SIG-M5 (cell line): ENCODE data around the gene MEAF6.
"Not testable (repeated sequence)": the region's sequence is repeated elsewhere in the genome, so short reads cannot be mapped to it uniquely, and the experiment has no call there.

ENCODE experiments used
- DNase-seq: peaks from one replicate; lab custom pipeline; 2025; lab: John Stamatoyannopoulos, UW

Gene MEAF6

DNA sequence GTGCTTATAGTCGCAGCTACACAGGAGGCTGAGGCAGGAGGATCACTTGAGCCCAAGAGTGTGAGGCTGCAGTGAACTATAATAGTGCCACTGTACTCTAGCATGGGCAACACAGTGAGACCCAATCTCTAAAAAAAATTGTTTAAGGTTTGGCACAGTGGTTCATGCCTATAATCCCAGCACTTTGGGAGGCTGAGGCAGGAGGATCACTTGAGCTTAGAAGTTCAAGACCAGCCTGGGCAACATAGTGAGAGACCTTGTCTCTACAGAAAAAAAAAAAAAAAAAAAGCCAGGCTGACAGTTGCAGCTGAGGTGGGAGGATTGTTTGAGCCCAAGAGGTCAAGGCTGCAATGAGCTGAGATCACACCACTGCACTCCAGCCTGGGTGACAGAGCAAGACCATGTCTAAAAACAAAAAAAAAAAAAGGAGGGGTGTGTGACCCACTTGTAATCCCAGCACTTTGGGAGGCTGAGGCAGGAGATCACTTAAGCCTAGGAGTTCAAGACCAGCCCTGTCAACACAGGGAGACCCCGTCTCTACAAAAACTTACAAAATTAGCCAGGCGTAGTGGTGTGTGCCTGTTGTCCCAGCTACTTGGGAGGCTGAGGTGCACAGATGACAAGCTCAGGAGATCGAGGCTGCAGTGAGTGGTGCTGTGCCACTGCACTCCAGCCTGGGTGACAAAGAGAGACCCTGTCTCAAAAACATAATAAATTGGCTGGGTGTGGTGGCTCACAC lies 18.0 kb upstream of the MEAF6 start:
- DNase-seq = not testable (repeated sequence)

DNA sequence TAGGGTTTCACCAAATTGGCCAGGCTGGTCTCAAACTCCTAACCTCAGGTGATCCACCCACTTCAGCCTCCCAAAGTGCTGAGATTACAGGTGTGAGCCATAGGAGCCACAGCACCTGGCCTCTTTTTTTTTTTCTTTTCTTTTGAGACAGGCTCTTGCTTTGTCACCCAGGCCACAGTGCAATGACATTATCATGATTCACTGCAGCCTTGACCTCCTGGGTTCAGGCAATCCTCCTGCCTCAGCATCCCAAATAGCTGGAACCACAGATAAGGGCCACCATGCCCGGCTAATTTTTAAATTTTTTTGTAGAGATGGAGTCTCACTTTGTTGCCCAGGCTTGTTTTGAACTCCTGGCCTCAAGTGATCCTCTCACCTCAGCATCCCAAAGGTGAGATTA lies 15.3 kb upstream of the MEAF6 start:
- DNase-seq = not testable (repeated sequence)

DNA sequence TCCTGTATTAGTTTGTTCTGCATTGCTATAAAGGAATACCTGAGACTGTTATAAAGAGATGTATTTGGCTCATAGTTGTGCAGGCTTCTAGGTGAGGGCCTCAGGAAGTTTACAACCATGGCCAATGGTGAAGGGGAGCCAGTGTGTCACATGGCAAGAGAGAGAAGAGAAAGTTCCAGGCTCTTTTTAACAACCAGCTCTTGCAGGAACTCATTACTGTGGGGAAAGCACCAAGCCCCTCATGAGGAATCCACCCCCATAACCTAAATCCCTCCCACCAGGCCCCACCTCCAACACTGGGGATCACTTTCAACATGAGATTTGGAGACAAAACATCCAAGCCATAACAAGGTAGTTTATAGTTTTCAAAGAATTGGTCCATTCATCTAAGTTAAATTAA lies 5.0 kb upstream of the MEAF6 start:
- no peak for DNase-seq

DNA sequence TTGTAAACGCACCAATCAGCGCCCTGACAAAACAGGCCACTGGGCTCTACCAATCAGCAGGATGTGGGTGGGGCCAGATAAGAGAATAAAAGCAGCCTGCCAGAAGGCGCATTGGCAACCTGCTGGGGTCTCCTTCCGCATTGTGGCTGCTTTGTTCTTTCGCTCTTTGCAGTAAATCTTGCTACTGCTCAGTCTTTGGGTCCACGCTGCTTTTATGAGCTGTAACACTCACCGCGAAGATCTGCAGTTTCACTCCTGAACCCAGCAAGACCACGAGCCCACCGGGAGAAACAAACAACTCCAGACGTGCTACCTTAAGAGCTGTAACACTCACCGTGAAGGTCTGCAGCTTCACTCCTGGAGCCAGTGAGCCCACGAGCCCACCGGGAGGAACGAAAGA lies 4.4 kb upstream of the MEAF6 start:
- DNase-seq = not testable (repeated sequence)

DNA sequence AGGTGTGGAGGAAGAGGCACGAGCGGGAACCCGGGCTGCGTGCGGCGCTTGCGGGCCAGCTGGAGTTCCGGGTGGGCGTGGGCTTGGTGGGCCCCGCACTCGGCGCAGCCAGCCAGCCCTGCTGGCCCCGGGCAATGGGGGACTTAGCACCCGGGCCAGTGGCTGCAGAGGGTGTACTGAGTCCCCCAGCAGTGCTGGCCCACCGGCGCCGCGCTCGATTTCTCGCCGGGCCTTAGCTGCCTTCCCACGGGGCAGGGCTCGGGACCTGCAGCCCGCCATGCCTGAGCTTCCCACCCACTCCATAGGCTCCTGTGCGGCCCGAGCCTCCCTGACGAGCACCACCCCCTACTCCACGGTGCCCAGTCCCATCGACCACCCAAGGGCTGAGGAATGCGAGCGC lies 3.7 kb upstream of the MEAF6 start:
- DNase-seq = not testable (repeated sequence)

DNA sequence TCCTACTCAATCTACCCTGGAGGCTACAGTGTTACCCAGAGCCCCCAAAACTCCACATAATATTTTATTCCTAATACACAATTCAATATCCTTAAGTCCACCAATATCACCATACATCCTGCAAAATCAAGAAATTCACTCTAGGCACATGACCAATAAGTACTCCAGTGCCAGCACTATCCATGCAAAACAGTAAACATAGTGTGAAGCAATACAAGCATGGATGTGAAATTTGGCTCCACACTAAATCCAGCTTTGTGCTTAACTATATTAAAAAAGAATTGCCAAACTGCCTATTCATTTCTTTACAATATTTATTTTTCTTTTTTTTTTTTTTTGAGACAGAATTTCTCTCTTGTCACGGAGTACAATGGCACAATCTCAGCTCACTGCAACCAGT lies 3.0 kb upstream of the MEAF6 start:
- no peak for DNase-seq

DNA sequence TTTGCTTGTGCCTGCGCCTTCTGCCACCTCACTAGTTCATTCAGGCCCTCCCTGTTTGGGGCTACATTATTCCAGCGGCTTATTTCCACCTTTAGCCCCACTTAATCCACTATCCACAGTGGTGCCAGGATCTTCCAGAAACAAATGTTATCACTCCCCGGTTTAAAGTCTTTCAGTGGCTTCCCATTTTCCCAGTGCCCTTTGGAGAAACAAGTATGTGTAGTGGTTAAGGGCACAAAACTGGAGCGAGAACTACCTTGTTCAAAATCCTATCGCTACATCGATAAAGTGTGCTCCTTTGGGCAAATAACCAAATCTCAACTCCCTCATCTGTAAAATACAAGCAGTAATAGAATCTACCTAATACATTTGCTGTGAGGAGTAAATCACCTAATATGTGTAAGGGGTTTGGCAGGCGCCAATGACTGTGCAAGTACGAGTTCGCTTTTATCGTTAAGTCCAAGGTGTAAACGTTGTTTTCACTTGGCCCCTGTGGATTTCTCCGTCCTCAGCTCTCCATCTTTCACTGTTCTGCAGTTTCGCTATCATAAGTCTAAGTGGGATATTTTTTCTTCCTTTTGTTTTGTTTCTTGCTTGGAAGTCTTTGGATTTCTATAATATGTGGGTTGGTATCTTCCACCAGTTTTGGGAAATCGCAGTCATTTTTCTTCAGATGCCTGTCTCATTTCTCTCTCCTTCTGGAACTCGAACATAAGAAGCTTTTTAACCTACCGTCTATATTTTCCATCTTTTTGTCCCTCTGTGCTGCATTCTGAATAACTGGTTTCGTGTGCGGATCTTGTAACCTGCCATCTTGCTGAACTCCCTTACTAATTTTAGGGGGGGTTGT lies 844 bp upstream of the MEAF6 start:
- no peak for DNase-seq

DNA sequence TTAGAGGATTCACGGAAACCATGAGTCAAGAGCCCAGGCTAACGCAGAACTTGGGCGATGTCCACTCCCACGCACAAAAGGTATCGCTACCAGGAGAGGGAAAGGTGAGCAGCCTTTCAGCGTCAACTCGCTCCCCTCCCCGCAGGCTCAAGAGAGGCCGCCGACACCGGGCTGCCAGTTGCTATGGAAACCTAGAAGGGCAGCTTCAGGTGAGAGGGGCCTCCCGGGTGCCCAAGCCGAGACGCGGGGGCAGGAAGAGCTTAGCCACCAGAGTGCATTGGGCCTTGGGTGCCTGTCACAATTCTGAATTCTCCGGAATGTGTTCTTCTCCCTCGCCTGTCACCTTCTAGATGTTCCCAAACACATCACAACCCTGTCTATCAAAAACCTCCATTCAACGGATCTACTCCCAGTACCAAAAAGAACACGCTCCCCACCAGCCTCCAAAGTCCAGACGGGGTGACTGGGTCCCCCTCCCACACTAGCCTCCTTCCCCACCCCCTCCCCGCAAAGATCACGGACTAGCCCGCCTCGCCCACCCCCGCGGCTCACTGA lies 694 bp downstream of the MEAF6 start:
- DNase-seq = no peak

DNA sequence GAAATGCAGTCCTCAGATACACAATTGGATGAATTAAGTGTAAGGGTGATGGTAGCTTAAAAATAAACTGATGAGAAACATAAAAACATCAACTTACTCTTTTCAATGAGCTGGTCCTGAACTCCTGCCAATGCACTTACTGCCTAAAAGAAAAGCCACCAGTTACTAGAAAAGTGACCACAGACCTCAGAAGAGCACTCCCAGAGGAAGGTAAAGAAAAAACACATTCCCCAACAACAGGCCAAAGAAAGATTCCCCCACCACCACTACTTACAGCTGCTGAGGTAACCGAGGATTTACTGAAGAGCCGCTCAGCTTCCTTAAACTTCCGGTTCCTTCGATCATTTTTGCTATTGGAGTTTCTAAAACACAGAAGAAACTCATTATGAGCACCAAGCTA lies 5.4 kb downstream of the MEAF6 start:
- no peak for DNase-seq

DNA sequence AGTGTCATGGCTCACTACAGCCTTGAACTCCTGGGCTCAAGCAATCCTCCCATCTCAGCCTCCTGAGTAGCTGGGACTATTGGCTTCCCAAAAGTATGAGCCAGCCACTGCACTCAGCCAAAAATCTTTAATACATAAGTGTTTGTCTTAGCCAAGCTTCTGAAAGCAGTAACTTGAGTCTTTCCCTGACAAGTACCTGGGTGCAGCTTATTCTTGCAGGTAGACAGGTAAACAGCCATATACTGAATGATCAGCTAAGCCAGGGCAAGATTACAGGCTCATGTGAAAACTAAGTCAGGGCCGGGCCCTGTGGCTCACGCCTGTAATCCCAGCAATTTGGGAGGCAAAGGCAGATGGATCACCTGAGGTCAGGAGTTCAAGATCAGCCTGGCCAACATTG lies 7.8 kb downstream of the MEAF6 start:
- DNase-seq = no peak

DNA sequence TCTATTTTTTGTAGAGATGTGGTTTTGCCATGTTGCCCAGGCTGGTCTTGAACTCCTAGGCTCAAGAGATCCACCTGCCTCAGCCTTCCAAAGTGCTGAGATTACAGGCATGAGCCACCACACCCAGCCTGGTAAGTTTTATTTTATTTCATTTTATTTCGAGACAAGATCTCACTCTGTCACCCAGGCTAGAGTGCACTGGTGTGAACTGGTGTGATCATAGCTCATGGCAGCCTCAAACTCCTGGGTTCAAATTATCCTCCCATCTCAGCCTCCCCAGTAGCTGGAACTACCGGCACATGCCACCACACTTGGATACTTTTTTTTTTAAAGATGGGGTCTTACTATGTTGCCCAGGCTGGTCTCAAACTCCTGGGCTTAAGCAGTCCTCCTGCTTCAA lies 11.8 kb downstream of the MEAF6 start:
- not testable (repeated sequence) for DNase-seq

DNA sequence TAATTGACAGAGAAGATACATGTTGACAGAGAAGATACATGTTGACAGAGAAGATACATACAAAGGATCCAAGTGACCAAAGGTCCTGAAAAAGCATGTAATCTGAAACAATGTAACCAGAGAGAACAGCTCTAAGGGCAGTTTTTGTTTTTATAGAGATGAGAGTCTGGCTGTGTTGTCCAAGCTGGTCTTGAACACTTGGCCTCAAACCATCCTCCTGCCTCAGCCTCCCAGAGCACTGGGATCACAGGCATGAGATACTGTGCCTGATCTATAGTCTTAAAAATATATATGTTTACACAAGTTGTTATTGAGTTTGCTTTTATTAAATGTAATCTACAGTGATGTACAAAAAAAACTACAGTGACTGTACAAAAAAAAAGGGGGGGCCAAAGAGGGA lies 12.5 kb downstream of the MEAF6 start:
- DNase-seq = no peak

DNA sequence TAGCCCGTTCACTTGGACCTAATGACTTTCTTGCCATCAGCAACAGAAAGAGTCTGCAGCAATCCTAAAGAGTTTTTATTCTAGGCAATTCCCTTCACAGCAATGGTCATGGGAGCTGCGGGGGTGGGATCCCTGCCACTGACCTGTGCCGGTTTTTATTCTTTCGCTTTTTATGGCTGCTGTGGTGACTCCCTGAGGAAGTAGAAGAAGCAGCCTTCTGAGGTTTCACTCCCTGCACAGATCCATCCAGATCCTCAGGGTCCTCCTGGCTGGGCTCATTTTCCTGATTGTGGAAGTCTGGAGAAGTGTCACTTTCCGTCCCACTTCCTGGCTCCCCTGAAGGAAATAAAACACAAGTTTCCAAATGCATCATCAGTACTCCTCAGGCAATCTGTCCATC lies 12.9 kb downstream of the MEAF6 start:
- DNase-seq = no peak

DNA sequence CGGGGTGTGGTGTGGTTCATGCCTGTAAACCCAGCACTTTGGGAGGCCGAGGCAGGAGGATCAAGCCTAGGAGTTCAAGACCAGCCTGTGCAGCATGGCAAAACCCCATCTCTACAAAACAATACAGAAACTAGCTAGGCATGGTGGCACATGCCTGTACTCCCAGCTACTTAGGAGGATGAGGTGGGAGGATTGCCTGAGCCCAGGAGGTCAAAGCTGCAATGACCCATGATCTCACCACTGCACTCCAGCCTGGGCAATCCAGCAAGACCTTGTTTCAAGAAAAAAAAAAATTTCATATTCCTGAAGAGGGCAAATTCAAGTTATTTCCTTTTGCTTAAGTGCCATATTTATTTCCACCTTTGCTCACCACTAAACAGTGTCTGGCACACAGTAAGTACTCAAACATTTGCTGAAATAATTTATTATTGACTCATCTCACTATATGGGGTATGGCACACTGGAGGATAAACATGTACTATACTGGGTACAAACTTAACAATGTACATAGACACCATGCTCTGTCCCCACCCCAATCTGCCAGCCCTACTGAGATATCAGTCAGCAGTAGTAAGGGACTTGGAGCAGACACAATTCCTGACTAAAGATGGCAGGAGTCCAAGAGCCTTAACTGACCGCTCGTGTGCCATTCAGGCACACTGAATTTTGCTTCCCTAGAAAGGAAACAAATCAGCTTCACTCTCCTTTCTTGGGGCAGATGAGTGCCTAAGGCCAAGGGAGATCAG lies 15.5 kb downstream of the MEAF6 start:
- DNase-seq = no peak

DNA sequence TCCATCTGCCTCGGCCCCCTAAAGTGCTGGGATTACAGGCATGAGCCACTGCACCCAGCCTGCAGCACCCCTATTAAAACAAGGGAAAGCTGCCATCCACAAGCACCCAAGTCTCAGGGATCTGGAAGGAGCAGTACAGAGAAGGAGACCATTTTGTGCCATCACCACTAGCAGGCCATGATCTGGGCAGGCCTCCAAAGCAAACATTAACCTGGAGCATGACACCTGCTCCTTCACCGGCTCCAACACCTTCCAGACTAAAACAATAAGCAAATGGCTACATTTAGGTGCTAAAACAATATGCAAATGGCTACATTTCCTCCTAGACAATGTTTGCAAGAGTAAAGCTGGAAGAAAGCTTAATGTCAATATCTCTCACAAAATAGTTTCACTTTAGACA lies 16.7 kb downstream of the MEAF6 start:
- DNase-seq = no peak

DNA sequence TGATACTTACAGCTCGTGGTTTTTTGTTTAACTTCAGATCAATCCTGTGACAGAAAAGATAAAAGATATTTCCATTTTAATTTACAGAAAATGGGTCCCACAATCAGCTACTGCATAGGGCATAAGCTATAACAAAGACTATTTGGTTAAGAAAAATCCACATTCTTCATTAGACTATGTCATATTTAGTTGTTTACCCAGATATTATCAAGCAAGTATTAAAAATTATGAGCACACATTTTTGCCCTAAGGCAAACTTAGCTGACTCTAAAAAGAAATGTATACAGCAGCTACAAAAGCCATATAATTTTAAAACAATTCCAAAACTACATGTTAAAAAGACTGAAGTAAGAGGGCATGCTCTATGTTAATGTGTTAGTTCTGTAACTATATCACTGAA lies 18.7 kb downstream of the MEAF6 start:
- DNase-seq = no peak

DNA sequence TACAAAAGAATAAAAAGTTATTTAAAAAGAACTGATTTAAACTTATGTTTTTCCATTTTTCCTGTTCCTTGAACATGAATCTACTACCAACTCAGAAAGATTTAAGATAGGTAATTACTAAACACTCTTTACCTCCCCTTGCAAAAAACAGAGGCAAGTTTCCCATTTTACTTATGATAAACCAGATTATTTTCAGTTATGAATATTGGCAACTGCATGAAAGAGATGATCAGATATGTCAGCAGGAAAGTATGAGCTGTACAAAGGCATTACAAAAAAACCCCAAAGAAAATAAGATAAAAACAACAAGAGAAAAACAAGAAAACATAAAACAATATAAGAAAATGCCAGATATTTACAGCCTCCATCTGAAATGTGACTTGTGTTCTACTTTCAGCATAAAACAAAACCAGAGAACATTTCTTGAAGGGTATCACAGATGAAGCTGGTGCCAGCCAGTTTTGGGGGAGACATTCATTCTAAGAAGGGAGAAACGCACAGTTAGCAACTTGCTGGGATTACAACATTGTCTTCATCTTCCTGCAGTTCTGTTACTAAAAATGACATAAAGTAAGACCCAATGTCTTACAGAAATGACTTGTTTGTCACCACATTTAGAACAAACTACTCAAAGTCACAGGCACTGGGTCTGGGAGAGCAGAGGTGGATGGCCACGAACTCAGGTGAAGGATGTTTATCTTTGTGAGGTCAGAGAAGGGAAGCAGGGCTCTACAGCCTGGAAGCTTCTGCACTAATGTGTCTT lies 21.0 kb downstream of the MEAF6 start:
- DNase-seq = no peak

DNA sequence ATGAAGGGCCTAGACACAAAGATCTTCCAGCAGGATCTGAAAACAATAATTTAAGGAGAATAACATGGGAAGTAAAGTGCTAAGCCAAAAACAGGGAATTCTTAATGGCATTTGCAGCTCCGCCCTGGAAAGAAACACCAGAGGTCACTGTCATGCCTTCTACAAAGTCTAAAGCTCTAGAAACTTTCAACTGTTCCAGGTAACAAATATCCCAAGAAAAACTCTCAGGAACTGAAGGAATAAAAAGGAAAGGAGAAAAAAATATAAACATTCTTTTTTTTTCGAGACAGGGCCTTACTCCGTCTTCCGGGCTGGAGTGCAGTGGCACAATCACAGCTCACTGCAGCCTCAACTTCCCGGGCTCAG lies 27.0 kb downstream of the MEAF6 start:
- no peak for DNase-seq

DNA sequence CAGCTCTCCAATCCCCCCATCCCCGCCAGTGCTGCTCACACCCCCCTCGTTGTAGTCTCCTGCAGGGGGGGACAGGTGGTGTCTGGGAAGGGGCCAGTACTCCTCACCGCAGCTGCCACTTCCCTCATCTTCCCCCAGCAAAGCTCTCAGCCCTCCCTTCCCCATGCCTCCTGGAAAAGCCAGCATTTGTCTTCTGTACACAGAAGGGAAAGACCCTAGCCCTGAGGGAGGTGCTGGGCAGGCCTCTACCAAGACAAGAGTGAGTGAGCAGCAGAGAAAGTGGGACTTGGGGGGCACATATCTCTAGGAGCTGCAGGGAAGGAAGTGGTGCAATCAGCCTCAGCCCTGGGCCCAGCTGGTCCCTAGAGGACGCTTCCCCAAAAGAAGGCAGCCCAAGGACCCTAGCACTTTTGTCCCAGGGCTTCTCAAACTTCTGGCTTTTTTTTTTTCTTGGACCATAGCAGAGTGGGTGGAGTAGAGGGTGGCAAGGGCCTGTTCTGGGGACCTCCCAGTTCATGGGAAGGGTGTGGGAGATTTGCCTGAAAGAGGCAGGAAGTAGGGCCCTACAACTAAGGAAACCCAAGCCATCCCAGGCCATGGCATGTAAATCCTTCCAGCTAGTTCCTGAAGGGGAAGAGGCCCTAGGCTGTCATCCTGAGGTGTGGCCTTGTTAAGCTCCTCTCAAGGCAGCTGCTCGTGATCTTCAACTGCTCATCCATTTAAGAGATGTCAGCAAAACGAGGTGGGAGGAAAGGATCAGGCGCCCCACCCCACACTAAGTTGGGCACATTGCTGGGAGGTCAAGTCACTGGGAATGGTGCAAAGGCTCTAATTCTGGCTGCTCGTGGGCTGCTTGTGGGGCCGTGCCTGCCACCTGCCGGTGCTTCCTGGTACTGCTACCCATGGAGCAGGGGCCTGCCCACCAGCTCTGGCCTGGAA lies 27.6 kb downstream of the MEAF6 start:
- DNase-seq = no peak

DNA sequence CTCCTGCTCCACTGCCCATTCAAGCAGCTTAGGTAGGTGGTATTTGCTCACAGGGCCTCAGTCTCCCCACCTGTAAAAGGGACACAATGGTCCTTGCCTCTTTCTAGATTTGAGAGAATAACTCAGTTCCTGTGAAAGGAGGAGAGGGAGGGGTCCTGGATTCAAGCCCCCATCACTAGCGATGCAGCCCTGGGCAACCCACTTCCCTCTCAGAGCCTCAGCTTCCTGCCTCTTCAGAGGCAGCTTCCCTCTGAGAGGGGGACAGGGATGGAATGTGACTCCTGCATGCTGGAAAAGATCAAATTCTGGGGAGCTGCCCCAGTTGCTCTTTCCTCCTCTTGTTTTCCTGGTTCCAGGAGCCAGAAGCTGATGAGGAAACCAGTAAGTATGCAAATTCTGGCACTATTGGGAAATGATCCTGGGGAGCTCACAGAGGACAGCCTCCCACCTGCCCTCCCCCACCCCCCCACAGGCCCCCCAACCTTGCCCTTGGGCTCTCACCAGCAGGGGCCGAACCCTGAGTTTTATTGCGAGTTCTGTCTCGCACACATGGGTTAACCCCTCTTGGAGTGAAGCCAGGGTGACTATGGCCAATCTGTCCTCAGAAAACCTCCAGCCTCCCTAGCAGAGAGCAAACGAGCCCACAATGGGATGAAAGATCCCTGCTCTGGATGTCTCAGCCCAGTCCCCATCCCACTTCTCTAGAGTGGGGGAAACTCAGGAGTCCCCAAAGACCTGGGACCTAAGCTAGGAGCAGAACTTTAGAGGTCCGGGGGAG lies 28.5 kb downstream of the MEAF6 start:
- DNase-seq = no peak
